Measurements from ENCODE around the gene APC.

DNA sequence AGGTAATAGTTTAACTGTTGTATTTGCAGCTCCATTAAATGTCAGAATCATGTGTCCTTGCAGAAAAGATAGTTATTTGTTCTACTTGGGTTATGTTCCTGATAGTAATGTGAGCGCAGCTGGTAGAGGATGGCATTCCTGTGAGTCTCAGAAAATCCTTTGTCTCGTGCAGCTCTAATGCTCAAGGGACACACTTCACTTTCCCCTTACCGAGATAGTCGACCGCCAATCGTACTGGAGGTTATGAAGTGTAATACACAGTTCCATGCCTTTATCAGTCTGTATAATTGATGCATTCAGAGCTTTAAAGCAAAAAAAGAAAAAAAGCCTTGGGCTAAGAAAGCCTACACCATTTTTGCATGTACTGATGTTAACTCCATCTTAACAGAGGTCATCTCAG is 63.2 kb downstream of the APC start:
- TF ChIP-seq, protein P1, sequence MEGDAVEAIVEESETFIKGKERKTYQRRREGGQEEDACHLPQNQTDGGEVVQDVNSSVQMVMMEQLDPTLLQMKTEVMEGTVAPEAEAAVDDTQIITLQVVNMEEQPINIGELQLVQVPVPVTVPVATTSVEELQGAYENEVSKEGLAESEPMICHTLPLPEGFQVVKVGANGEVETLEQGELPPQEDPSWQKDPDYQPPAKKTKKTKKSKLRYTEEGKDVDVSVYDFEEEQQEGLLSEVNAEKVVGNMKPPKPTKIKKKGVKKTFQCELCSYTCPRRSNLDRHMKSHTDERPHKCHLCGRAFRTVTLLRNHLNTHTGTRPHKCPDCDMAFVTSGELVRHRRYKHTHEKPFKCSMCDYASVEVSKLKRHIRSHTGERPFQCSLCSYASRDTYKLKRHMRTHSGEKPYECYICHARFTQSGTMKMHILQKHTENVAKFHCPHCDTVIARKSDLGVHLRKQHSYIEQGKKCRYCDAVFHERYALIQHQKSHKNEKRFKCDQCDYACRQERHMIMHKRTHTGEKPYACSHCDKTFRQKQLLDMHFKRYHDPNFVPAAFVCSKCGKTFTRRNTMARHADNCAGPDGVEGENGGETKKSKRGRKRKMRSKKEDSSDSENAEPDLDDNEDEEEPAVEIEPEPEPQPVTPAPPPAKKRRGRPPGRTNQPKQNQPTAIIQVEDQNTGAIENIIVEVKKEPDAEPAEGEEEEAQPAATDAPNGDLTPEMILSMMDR (IDR thresholded peaks at IDR 0.05; ENCODE audit: extremely low read depth in 1 of 2, insufficient read depth in 1 of 2, low read depth in 1 of 2, low read length in 2 of 2), result no peak
- no peak for TF ChIP-seq POLR2AphosphoS5 (IDR thresholded peaks at IDR 0.05; ENCODE audit: insufficient read depth, low read depth, low read length)
- TF ChIP-seq, protein P2, sequence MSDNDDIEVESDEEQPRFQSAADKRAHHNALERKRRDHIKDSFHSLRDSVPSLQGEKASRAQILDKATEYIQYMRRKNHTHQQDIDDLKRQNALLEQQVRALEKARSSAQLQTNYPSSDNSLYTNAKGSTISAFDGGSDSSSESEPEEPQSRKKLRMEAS (IDR thresholded peaks at IDR 0.05; ENCODE audit: insufficient read depth, insufficient read length), result no peak
- TF ChIP-seq POLR2A (IDR thresholded peaks at IDR 0.05; ENCODE audit: low read depth, low read length), result no peak
- TF ChIP-seq MYC (IDR thresholded peaks at IDR 0.05; ENCODE audit: low read depth, low read length), result no peak
- TF ChIP-seq GATA2 (IDR thresholded peaks at IDR 0.05; ENCODE audit: insufficient read depth, insufficient read length, low read depth, low read length), result no peak

All from endothelial cell of umbilical vein (primary cell).